ENCODE measurements around the gene NXPE1. TPM values are rescaled to one million over a fixed set of nuclear protein-coding genes. Genes with fewer than 3 reads are reported as not detected.

The NXPE1 gene
- total RNA-seq, 1 donor from 2014 or later: 0.27 TPM

- no peak for DNase-seq (ENCODE audit: extremely low spot score, unreplicated experiment)
- Mint-ChIP-seq H3K36me3 (no peaks in the 10 kb centered on the region), H3K4me3 (no peak within 1 kb of the TSS), H3K4me1 (ENCODE audit: unreplicated experiment) (no peaks in the 10 kb centered on the region), H3K27ac (no peak within 1 kb of the TSS), H3K27me3 (peaks cover 8% of the 10 kb centered on the region), H3K9me3 (no peaks in the 10 kb centered on the region)
- no peak for TF ChIP-seq CTCF (conservative IDR thresholded peaks at IDR 0.05)
Measured at GRCh38 chr11:114595571-114595970, 35.9 kb upstream of the NXPE1 start, which contains the start of gene NXPE4. Gene NXPE4 (minus strand): TSS chr11:114595786. CDS start chr11:114594759, 1,027 bp downstream.

GRCh38 chr11:114594703-114595102, 35.0 kb upstream of the NXPE1 start:
- DNase-seq (ENCODE audit: extremely low spot score, unreplicated experiment): no peak
- no peak for TF ChIP-seq CTCF (conservative IDR thresholded peaks at IDR 0.05)
- Mint-ChIP-seq H3K9me3 (no peaks in the 10 kb centered on the region), H3K27me3 (peaks cover 8% of the 10 kb centered on the region), H3K4me1 (ENCODE audit: unreplicated experiment) (no peaks in the 10 kb centered on the region), H3K27ac (no peak overlapping the region), H3K4me3 (no peak overlapping the region), H3K36me3 (no peaks in the 10 kb centered on the region)

GRCh38 chr11:114587398-114587953, 27.8 kb upstream of the NXPE1 start:
- Mint-ChIP-seq H3K36me3 (no peaks in the 10 kb centered on the region), H3K9me3 (peaks cover 6% of the 10 kb centered on the region), H3K4me1 (ENCODE audit: unreplicated experiment) (no peaks in the 10 kb centered on the region), H3K27me3 (no peaks in the 10 kb centered on the region), H3K4me3 (no peak overlapping the region), H3K27ac (no peak overlapping the region)
- no peak for DNase-seq (ENCODE audit: extremely low spot score, unreplicated experiment)
- TF ChIP-seq CTCF (conservative IDR thresholded peaks at IDR 0.05): no peak

GRCh38 chr11:114586797-114587196, 27.1 kb upstream of the NXPE1 start:
- no peak for TF ChIP-seq CTCF (conservative IDR thresholded peaks at IDR 0.05)
- no peak for DNase-seq (ENCODE audit: extremely low spot score, unreplicated experiment)
- Mint-ChIP-seq H3K4me1 (ENCODE audit: unreplicated experiment) (no peaks in the 10 kb centered on the region), H3K36me3 (no peaks in the 10 kb centered on the region), H3K9me3 (peaks cover 6% of the 10 kb centered on the region), H3K27me3 (no peaks in the 10 kb centered on the region), H3K4me3 (no peak overlapping the region), H3K27ac (no peak overlapping the region)

GRCh38 chr11:114571712-114572111, 12.0 kb upstream of the NXPE1 start:
- DNase-seq (ENCODE audit: extremely low spot score, unreplicated experiment): no peak
- H3K27me3 Mint-ChIP-seq: peaks cover 2% of the 10 kb centered on the region
- no peak overlapping the region for H3K4me3 Mint-ChIP-seq
- no peak overlapping the region for H3K27ac Mint-ChIP-seq
- TF ChIP-seq CTCF (conservative IDR thresholded peaks at IDR 0.05): no peak
- no peaks in the 10 kb centered on the region for H3K4me1 Mint-ChIP-seq (ENCODE audit: unreplicated experiment)
- no peaks in the 10 kb centered on the region for H3K36me3 Mint-ChIP-seq
- no peaks in the 10 kb centered on the region for H3K9me3 Mint-ChIP-seq

GRCh38 chr11:114569801-114570200, 10.1 kb upstream of the NXPE1 start:
- H3K27ac Mint-ChIP-seq: peak overlapping the region; percentile 81
- no peaks in the 10 kb centered on the region for H3K4me1 Mint-ChIP-seq (ENCODE audit: unreplicated experiment)
- H3K36me3 Mint-ChIP-seq: no peaks in the 10 kb centered on the region
- no peak for DNase-seq (ENCODE audit: extremely low spot score, unreplicated experiment)
- peaks cover 2% of the 10 kb centered on the region for H3K27me3 Mint-ChIP-seq
- no peak for TF ChIP-seq CTCF (conservative IDR thresholded peaks at IDR 0.05)
- no peaks in the 10 kb centered on the region for H3K9me3 Mint-ChIP-seq
- peak overlapping the region; percentile 57 for H3K4me3 Mint-ChIP-seq

All from type B pancreatic cell (in vitro differentiated cells).